GM21717 (cell line): ENCODE results near the gene PRKCE.

Experiments
- ATAC-seq: cut with Tn5 transposase; IDR thresholded peaks from one replicate; pipeline ENCODE4 v1.9.1; 2021; ENCODE audit warnings: mild to moderate bottlenecking, moderate library complexity; ENCODE audit not compliant: unreplicated experiment

Gene PRKCE

DNA sequence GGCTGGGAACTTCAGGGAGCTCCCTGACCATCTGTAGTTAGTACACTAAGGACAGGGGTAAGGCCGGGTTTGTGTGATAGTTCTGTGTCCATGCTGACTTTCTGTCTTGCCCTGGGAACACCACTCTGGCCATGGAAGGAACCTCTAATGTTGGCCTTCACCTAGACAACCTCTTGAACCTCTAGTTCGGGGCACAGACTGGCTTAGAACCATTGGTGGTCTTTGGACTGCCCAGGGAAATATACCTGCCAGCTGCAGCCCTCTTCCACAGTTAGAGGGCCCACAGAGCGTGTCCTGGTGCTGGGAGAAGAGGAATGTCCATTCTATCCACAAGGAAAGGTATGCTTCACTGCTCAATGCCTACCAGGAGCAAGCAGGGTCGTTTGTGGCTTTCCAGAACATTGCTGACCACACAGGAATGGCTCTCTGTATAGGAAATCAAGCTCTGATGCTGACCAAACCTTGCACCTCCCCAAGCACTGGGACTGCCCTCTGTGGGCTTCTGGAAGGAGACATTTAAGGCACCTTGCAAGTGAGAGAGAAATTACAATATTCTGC, 326.9 kb downstream of the PRKCE start:
- ATAC-seq = no peak

DNA sequence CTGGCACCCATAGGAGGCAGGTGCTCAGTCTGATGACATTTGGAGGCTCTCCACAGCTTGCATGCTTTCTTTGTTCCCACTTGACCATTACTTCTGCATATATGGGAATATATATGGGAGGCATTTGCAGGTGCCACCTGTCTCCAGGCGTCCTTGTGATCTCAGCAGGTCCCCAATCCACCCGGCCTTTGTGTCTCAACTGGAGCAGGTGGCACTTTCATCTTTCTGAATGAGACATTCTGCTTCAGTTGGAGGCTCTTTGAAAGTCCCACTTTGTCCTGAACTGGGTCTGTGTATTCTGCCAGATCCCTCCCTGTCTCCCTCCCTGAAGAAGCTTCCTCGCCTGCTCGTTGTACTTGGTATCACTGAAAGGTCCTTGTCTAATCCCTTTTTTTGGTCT, 327.6 kb downstream of the PRKCE start:
- ATAC-seq = no peak

DNA sequence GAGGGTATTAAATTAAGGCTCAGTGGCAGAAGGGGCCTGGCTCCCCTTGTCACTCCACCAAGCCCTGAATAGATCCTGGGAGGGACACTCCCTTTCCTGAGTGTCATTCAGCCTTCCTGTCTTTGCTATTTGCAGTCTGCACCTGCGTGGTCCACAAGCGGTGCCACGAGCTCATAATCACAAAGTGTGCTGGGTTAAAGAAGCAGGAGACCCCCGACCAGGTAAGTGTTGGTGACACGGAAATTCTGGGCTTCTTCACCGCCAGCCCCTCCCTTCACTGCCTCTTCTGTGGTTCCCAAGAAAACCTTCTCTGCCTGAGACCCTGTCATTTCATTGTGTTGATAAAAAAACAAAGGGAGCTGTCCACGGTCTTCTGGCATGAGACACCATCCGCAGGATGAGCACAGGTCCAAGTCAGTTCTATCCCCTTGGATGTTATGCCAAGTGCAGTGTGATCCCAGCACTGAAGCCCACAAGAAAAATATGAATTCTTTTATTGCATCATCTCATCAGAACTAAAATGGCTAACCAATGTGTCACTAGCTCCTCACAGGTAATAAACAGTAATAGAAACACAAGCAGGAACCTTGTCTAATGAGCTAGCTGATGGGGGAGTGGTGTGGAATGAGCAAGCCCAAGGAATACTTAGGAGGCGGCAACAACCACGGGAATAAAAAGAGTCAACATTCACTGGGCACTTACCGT, 328.8 kb downstream of the PRKCE start:
- ATAC-seq = no peak

DNA sequence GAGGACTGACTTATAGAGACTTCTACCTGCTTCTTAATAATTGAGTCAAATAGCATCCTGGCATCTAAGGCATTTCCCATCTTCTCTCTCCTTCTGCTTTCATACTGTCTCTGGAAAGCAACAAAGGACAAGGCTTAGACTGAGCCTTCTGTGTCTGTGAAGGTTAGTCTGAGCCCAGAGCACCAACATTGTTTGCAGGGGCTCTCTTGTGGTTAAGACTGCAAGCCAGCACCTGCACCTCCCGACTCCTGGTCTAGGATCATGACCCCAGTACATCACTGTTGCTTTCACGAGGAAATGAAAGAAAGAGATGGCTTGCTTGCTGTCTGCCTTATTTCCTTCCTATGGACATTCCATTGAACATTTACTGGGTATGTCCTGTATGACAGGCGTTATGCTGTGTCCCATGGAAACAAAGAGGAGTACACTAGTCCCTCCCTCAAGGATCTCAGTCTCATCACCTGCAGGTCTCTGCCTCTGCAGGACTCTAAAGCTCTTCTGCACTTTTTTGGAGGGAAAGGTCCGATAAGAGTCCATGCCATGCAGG, 330.0 kb downstream of the PRKCE start:
- ATAC-seq = no peak

DNA sequence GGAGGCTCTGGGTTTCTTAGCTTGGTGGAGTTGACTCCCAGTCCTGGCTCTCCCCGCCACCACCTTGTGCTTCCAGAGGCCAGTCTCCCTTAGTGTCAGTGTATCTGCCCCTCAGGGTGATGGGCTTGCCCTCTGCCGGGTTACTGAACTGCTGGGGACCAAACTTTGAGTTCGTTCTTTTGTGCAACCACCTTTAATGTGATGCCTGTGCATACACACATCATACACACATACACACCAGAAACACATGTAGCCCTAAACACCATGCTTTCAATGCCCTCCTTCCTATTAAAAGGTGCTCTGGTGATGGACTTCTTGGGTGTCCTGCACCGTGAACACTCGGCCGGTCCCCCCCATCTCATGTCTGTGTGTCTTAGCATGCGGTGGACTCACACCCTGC, 330.6 kb downstream of the PRKCE start:
- no peak for ATAC-seq

DNA sequence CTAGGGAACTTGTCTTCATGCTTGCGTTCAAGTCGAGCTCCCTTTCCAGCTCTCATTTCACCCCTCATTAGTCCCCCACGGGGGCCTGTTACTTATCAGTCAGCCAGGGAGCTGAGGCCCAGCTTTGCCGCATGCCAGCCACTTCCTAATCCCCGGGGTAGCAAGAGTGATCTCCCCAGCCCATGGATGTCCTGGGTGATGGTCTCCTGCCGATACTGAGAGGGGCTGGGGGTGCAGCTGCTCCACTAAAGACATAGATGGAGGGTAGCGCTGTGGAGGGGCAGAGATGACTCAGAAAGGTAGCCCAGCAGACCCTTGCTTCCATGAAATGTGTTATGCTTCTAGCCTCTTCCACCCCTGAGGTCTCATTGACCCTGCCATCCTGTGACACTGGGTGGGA, 331.7 kb downstream of the PRKCE start:
- ATAC-seq = no peak

DNA sequence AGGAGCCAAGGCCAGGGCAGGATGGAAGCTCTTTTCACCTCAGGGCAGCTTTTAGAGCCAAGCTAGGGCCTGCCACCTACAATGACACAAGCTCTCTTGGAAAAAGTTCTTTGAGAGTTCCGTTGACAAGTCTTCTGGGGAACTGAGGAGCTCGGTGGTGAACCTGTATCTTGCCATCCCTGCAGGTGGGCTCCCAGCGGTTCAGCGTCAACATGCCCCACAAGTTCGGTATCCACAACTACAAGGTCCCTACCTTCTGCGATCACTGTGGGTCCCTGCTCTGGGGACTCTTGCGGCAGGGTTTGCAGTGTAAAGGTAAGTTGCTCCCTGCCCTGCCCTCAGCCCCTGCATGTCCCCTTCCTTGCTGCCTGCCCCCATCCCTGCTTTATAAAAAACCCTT, 332.9 kb downstream of the PRKCE start:
- no peak for ATAC-seq

DNA sequence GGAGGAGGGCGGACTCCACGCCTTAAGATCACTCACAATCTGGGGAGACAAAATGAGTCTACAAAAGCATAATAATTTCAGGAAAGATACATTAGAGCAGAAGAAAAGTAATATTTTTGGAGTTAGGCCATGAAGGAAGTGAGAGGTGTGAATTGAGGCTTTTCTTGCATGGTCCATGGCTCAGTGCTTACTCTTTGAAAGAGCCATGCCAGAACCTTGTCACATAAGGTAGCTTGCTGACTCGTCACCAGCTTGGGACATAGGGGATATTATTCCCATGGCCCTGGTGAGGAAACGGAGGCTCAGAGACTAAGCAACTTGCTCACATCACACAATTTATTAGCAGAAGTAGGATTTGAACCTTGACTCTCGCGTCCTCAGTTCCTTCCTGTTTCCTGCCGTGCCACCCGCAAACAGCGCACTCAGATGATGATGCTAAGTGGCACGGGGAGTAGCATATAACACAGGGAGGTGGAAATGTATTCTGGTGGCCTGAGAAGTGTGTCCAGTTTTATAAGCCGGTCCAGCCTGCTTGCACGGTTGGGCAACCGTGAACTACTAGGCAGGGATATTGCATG, 333.5 kb downstream of the PRKCE start:
- no peak for ATAC-seq

GRCh38 chr2:45986509-45986908, 335.0 kb downstream of the PRKCE start:
- no peak for ATAC-seq

- no peak for ATAC-seq
Observed at GRCh38 chr2:45987856-45988255, 336.4 kb downstream of the PRKCE start.

DNA sequence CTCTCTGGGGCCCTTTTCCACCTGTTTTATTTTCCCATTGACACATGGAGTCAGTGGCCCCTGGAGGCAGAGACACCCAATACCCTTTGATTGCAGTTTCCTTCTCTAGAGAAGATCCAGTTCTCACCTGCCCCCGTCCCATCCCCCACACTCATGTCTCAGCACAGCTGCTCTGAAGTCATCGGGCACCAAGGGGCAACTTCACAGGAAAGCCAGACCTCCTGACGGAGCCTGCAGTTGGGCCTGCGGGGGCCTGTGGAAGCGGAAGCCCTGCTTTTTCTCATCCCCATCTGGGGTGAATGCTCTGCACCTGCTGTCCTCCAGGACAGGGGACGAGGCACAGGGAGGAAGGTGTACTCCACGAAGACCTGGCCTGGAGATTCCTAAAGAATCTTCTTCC, 337.4 kb downstream of the PRKCE start:
- no peak for ATAC-seq

DNA sequence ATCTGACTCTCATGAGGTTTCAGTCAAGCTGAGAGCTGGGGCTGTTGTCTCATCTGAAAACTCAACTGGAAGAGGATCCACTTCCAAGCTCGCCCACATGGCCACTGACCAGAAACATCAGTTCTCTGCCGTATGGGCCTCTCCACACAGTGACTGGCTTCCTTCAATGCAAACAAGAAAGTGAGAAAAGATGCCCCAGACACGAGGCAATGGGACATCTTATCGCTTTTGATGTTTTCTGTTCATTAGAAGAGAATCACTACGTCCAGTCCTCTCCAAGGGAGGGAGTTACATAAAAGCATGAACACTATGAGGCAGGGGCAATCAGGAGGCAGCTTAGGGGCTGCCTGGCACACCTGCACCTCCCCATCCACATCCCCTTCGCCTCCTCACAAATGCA, 338.7 kb downstream of the PRKCE start:
- no peak for ATAC-seq

DNA sequence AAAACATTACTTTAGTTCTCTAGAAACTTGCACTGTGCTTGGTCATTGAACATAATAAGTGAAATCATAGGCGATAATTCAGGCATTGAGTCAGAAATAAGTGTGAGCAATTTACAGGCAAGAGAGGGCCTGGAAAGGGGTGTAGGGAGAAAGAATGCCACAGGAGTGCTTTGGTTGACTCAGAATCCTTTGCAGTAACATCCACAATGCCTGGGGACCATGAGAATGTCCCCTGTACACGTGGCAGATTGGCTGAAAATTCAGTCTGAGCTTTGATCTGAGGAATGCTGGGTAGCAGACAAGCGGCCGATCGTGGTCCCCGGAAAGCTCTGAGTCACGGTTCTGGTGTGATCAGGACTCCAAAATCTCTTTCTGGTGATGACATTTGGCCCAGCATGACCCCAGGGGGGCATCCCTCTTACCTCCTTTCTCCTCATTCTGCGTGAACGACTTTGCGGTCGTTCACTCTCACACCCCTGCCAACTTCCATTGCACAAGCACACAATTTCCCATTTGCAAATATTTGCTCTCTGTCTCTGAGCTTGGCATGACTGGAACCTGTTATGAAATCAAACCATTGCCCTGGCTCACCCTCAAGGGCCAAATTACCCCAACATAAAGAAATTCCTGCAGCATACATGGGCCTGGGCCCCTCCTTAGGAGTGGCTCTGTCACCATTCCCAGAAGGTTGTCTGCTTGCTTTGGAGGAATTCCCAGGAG, 340.7 kb downstream of the PRKCE start:
- ATAC-seq = no peak

- no peak for ATAC-seq
Observed at GRCh38 chr2:45992741-45993475, 341.4 kb downstream of the PRKCE start.

- no peak for ATAC-seq
Observed at GRCh38 chr2:45993476-45993991, 342.1 kb downstream of the PRKCE start.

GRCh38 chr2:45994060-45994459, 342.6 kb downstream of the PRKCE start:
- ATAC-seq = no peak

- no peak for ATAC-seq
Observed at GRCh38 chr2:46000660-46001059, 349.2 kb downstream of the PRKCE start.

DNA sequence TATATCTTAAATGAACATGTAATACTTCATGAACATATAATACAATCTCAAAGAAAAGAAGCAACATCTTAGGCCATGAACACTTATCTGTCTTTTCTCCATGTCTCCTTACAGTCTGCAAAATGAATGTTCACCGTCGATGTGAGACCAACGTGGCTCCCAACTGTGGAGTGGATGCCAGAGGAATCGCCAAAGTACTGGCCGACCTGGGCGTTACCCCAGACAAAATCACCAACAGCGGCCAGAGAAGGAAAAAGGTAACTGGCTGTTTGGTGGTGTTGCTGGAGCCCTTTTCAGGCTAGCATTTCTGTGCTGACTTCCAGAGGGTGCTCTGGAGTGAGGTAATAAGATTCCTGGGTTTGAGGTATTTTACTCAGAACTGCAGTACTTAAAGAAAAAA, 349.8 kb downstream of the PRKCE start:
- ATAC-seq = no peak

- ATAC-seq = no peak
Observed at GRCh38 chr2:46001741-46002506, 350.4 kb downstream of the PRKCE start.

DNA sequence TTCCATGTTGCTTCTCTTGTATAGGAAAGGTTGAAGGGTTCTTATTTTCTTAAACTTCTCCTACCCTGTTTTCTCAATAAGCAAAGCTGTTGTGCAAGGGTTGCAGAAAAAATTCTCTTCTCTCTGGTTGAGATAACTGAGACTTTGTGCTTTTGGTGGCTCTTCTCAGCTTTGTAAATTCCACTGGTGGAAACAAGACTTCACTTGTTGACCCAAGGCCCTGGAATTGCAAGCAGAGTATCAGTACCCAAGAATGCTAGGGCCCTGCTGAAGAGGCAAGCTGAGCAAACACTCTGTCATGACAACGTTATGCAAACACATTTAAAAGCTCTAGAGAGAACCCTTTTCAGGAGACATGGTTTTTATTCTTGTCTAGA, 351.0 kb downstream of the PRKCE start:
- no peak for ATAC-seq
